ENCODE data around the gene NFIA.

The NFIA gene

DNA sequence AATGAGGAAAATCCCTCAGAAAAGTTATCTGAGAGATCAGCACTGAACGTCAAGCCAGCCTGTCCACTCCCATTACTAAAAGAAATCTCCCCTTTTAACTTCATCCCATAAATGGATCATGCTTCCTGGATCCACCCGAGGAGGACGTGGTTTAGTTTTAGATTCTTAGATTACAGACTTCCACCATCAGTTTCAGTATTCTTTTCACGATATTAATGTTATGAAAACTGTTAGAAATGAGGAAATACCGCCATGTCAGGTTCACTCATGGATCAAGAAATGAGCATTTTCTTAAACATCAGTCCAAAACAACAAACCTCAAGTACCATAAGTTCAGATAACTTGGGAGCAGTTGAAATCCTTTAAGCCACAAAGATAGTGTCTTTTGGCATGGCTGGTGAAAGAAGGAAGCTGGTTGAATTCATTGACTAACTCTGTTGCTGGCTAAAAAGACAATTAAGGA, 49.8 kb downstream of the NFIA start:
- TF ChIP-seq ZNF274 (IDR thresholded peaks at IDR 0.05; ENCODE audit: low read depth, low read length), result no peak
- no peak overlapping the region for H3K4me3 ChIP-seq (ENCODE audit: low read length)

DNA sequence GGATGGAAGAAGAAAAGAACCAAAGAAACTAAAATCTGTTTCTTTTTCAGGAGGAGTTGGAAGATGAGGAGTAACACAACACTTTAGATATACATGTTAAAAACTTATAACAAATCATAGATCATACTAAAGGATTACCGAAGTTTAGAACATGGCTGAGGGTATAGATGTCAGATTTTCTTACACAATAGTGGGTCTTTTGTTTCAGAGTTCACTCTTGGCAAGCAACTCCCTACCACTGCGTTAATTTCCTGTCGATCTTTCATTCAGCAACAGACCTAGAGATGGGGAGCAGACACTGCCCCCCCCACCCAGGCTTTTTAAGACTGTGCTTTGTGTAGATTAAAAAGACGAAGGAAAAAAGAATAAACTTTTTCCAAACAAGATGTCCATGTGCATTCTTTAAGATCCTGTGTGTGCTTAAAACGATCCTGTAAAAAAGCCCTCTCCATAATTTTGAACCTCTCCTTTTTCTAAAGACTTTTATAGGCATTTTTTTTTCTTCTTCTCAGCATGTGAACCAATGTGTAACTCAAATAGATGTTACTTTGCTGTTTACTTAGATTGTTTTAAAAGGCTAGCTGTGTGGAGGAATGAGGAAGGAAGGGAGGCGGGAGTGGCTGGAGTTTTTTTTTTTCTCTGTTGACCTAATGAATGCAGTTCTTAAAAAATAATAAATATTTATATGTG, 50.4 kb downstream of the NFIA start:
- no peak overlapping the region for H3K4me3 ChIP-seq (ENCODE audit: low read length)
- TF ChIP-seq ZNF274 (IDR thresholded peaks at IDR 0.05; ENCODE audit: low read depth, low read length), result no peak

DNA sequence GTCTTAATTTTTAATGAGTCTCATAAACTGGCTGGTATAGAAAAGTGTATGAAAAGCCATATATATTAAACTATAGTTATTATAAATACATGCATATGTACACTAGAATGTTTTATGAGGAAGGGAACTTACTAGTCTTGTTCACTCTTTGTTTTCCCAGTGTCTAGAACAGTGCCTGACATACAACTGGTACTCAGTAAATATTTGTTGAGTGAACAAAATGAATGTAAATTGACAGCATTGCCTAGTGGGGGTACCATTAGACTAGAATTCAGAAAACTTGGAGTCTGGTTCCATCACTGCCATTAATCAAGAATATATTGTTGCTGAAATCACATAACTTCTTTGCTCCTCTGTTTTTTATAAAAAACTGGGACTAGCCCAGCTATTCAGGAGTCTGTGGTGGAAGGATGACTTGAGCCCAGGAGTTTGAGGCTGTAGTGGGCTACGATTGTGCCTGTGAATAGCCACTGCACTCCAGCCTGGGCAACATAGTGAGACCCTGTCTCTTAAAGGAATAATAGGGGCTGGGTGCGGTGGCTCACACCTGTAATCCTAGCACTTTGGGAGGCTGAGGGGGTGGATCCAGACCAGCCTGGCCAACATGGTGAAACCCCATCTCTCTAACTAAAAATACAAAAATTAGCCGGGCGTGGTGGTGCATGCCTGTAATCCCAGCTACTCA, 51.1 kb downstream of the NFIA start:
- TF ChIP-seq ZNF274 (IDR thresholded peaks at IDR 0.05; ENCODE audit: low read depth, low read length), result no peak
- H3K4me3 ChIP-seq (ENCODE audit: low read length), result no peak overlapping the region

DNA sequence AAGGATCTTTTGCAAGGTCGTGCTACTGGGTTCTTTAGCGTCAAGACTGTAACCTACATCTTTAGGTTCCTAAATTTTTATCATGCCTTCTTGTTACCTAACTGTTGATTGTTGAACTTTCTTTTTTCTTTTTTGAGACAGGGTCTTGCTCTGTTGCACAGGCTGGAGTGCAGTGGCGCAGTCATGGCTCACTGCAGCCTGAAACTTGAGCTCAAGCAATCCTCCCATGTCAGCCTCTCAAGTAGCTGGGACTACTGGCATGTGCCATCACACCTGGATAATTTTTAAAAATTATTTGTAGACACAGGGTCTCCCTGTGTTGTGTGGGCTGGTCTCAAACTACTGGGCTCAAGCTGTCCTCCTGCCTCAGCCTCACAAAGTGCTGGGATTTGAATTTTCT, 52.9 kb downstream of the NFIA start:
- TF ChIP-seq ZNF274 (IDR thresholded peaks at IDR 0.05; ENCODE audit: low read depth, low read length), result no peak

DNA sequence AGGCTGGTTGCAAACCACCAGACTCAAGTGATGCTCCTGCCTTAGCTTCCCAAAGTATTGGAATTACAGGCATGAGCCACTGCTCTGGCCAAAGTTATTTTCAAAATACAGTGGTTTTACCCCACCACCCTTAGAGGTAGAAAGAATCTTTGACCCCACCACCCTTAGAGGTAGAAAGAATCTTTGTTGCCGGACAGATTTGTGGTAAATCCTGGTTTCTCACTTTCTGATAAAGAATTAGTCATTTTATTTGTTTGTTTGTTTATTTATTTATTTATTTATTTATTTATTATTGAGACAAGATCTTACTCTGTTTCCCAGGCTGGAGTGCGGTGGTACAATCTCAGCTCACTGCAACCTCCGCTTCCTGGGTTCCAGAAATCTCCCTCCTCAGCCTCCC, 55.9 kb downstream of the NFIA start:
- no peak for TF ChIP-seq ZNF274 (IDR thresholded peaks at IDR 0.05; ENCODE audit: low read depth, low read length)
- H3K4me3 ChIP-seq (ENCODE audit: low read length), result no peak overlapping the region

More for the DNA sequence above, 52.9 kb downstream of the NFIA start:
- no peak overlapping the region for H3K4me3 ChIP-seq (ENCODE audit: low read length)

DNA sequence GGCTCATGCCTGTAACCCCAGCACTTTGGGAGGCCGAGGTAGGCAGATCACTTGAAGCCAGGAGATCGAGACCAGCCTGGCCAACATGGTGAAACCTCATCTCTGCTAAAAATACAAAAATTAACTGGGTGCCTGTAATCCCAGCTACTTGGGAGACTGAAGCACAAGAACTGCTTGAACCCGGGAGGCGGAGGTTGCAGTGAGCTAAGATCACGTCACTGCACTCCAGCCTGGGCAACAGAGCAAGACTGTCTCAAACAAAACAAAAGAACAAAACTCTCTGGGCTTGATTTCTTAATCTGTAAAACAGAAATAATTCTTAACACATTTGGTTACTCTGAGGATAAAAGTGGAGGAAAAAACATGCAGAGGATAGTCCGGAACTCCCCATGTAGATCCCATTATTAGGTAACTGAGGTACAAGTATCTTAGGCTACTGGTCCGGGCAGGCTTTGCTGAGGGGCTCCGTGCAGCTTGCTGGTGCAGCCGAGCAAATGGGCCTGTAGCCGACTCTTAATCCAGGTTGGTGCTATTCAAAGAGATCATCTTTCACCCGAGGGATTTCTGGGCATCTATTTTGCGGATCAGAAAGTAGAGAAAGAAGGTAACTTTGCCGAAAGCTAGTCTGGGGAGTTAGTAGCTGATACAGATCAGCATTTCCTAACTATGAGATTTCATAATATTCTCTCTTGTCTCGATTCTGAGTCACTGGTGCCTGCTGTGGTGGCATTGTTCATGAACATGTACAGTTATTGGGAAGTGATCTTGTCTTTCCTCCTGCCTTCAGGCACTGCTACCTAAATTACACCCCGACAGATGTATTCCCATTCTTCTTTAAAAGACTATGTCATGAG, 56.8 kb downstream of the NFIA start:
- no peak overlapping the region for H3K4me3 ChIP-seq (ENCODE audit: low read length)
- no peak for TF ChIP-seq ZNF274 (IDR thresholded peaks at IDR 0.05; ENCODE audit: low read depth, low read length)

DNA sequence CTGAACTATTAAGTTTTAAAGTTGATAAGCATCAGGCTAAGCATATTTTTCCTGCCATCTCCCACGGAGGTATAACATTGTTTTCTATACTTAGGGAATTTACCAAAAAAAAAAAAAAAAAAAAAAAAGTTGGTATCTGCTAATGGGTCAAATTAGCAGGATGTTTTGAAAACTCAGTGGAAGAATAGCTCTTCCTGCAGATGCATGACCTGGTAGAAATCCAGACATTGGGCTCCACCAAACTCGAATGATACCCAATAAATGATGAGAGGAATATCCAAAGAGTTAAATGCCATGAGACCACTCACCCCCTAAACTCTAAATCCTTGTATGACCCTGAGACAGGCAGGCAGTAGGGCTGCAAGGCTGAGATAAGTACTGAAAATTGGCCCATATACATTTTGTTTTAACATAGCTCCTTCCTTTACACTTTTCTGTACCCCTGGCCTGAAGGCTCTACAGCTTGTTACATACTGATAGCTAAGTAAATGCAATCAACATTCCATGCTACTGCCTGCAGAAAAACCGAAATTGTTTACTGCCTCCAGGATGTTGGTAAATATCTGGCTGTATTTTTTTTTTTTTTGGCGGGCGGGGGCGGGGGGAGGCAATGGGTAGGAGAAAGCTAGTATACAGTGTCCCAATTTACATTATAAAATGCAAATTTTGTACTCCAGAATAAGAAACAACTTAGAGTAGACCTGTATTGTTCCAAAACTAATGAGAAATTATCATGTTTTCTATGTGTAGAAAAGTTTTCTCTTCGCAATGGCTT, 57.6 kb downstream of the NFIA start:
- TF ChIP-seq ZNF274 (IDR thresholded peaks at IDR 0.05; ENCODE audit: low read depth, low read length), result no peak
- no peak overlapping the region for H3K4me3 ChIP-seq (ENCODE audit: low read length)

DNA sequence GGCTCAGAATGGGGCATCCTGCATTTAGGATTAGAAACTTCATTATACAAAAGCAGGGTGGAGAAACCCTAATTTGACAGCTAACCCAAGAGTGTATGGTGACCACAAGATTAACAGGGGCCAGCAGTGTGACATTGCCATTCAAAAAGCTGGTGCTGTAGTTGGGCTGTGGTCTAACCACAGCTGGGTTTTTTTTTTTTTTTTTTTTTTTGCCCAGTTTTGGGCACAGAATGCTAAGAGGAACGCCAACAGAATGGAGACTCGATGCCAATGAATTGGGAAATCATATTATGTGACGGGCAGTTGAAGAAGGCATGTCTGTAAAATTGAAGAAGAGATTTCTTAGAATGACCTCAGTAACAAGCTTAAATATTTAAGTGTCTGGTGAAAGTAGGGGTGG, 58.4 kb downstream of the NFIA start:
- no peak overlapping the region for H3K4me3 ChIP-seq (ENCODE audit: low read length)
- no peak for TF ChIP-seq ZNF274 (IDR thresholded peaks at IDR 0.05; ENCODE audit: low read depth, low read length)

DNA sequence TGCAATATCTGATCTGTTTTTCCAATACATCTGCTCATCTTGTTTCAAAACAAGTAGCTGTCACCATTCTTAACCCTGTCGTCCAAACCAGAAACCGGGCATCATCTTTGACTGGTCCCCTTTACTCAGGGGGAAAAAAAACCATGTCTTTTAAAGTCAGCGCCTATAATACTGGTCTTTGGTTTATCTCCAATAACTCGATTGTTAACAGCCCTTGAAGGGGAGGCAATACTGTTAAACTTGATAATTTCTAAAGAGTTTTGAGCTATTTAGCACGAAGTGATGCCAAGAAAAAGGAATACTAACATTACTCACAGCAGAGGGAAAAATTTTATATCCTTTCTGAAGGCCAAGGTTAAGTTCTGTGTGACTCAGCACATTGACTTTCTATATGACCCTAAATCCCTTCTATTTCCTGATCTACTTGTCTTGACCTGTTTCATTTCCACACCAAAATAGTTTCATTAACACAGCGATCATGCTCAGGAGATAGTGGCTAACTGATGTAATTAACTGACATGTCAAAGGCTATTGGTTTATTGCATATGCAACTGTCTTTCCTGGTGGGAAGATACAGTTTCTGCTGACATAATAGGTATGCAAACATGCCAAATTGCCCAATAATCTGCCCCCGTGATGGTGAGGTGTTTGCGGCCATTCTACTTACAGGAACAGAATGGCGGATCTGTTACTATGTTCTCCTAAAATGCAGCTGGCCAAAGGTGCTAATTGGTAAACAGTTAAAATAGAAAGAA, 59.1 kb downstream of the NFIA start:
- no peak for TF ChIP-seq ZNF274 (IDR thresholded peaks at IDR 0.05; ENCODE audit: low read depth, low read length)
- no peak overlapping the region for H3K4me3 ChIP-seq (ENCODE audit: low read length)

DNA sequence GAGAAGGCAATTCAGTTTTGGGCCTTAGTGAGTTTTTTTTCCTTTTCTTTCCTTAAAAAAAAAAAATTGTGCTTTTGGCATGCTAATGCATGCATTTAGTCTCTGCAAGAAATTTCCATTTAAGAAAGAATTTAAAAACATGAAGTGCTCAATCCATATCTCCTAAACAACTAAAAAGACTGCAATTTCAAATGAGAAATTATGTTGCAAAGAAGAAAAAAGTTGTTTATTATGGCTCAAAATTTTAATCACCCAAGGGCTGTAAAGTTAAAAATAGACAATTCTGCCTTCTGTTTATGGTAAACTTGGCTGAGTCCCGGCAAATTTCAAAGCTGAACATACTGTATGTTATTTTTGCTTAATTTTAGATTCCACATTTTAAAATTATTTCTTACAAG, 59.7 kb downstream of the NFIA start:
- H3K4me3 ChIP-seq (ENCODE audit: low read length), result no peak overlapping the region
- no peak for TF ChIP-seq ZNF274 (IDR thresholded peaks at IDR 0.05; ENCODE audit: low read depth, low read length)

DNA sequence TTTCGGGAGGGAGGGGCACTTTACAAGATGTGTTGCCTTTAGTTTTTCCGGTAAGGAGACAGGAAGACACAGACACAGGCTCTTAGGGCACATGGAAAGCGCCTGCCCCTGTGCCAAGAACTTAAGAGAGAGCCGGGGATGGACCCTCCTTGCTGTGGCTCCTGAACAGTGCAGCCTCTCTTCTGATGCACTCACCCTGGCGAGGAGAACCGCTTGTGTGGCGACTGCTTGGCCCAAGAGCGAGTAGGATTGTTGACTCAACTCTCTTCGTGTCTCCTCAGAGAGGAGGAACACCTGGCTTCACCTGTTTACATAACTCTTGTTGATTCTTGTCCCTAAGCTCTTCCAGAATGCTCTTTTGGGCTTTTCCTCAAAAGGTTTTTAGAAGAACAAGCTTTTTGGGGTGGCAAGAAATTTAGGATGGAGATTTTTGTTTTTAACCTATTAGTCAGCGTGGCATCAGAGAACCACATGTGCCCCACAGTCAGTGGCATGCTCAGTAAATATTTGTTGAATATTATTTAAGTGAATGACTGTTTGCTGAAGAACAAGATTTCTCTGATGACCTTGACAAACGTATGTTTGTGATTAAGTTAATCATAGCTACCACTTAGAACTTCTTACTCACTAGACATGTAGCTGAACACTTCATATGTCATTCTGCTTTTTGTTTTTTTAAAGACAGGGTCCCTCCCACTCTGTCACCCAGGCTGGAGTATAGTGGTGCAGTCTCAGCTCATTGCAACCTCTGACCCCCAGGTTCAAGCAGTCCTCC, 60.6 kb downstream of the NFIA start:
- no peak overlapping the region for H3K4me3 ChIP-seq (ENCODE audit: low read length)
- TF ChIP-seq ZNF274 (IDR thresholded peaks at IDR 0.05; ENCODE audit: low read depth, low read length), result no peak

DNA sequence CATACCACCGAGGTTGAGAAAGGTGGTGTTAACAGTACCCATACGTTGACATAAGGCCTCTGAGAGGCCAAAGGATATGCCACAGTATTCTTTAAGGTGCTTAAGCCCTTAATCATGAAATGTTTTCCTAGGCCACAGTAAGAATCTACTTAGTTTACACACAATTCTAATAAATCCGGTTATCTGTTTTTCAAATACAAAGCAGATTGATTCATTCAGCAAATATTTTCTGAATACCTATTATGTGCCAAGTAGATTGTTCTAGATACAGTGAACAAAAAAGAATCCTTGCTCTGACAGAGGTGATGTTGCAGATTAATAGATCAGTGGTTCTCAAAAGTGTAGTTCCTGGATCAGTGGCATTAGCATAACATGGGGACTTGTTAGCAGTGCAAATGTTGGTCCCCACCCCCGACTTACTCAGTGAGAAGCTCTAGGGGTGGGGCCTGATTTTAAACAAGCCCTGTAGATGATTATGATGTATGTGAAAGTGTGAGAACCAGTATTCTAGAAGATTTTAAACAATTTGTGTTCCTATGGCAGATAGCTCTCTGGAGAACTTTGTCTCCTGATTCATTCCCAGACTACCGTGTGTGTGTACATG, 61.6 kb downstream of the NFIA start:
- no peak for TF ChIP-seq ZNF274 (IDR thresholded peaks at IDR 0.05; ENCODE audit: low read depth, low read length)
- H3K4me3 ChIP-seq (ENCODE audit: low read length), result no peak overlapping the region
